ENCODE results near the gene STUB1.
"Not testable (repeated sequence)": the region's sequence is repeated elsewhere in the genome, so short reads cannot be mapped to it uniquely, and the experiment has no call there.

STUB1 gene

DNA sequence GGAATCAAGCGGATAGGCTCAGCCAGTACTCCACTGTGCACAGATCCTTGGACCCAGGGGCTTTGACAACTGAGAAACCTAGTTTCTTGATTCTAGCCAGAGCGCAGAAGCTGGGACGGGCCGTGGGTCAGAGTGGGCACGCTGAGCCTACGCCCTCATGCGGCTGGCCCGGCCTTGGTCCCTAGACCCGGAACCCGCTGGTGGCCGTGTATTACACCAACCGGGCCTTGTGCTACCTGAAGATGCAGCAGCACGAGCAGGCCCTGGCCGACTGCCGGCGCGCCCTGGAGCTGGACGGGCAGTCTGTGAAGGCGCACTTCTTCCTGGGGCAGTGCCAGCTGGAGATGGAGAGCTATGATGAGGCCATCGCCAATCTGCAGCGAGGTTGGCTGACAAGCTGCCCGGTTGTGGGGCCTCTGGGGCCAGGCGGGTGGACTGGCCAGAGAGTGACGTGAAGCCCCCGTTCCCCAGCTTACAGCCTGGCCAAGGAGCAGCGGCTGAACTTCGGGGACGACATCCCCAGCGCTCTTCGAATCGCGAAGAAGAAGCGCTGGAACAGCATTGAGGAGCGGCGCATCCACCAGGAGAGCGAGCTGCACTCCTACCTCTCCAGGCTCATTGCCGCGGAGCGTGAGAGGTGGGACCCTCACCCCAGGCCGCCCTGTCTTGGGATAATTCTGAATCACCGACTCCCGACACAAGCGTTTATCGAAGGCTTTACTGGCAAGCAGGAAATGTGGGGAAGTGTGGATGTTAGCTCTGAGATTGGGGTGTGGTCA, 946 bp downstream of the STUB1 start:
- no peak for DNase-seq

DNA sequence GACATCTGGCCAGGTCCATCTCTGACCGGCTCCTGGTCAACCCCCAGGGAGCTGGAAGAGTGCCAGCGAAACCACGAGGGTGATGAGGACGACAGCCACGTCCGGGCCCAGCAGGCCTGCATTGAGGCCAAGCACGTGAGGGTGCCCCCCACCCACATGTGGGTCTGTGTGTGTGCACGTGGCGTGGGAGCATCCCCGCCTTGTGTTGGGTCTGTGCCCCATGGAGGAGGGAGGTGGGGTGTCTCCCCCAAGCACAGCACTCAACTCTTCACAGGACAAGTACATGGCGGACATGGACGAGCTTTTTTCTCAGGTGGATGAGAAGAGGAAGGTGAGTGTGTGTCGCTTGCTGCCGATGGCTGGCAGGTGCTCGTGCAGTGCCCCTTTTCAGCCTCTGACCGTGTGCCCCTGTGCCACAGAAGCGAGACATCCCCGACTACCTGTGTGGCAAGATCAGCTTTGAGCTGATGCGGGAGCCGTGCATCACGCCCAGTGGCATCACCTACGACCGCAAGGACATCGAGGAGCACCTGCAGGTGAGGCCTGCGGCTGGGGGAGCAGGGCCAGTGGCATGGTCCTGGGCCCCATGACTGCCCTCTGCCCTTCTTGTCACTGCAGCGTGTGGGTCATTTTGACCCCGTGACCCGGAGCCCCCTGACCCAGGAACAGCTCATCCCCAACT, 1.7 kb downstream of the STUB1 start:
- DNase-seq: no peak

DNA sequence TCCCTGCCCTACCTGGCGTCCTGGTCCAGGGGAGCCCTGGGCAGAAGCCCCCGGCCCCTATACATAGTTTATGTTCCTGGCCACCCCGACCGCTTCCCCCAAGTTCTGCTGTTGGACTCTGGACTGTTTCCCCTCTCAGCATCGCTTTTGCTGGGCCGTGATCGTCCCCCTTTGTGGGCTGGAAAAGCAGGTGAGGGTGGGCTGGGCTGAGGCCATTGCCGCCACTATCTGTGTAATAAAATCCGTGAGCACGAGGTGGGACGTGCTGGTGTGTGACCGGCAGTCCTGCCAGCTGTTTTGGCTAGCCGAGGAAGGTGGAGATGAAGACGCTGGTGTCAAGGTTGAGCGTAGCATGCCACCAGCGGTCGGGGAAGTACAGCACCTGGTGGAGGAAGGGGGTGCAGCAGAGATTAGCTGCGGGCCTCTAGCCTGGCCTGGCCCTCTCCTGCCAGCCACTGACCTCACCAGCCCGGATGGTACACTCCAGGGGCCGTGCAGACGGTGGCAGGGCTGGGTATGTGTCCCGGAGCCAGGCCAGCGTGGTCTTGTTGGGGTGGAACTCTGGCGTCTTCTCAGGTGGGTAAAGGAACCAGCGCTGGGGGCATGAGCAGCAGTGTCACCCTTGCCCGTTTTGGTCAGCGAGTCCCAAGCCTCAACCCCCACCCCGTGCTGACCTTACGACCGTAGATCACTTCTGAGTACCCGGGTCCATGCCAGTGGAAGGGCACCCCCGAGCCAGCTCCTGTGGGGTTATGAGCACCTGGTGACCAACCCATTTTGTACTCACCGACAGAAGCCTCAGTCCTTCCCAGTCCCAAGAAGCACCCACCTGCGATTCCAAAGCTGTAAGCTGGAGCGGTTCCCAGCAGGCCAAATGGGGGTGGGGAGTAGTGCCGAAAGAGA, 2.5 kb downstream of the STUB1 start:
- DNase-seq: no peak

DNA sequence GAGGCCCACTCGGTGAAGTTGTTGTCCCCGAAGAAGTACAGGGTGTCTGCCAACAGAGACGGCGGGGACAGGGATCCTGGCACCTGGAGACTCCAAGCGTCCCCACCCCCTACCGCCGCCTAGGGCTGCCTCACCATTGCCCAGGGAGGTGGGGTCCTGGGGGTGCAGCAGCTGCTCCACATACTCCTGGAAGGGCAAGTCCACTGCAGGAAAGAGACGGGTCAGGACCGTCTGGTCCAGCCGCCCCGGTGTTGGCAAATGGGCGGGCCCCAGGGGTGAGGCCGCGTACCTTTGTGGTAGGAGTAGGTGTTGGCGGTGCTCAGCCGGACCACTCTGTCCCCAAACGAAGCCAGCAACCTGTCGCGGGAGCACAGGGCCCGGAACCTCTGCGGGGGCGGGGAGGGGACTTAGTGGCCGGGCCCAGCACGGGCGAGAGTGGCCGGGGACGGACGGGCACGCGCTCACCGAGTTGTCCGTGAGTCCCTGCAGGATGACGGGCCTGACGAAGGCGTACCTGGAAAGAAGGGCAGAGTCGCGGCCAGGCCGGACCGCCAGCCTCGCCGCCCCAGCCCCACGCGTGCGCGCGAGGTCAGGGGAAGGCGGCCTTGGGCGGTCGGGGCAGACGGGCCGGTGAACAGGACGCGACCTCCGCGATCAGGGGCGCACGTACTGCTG, 3.3 kb downstream of the STUB1 start:
- DNase-seq: no peak

DNA sequence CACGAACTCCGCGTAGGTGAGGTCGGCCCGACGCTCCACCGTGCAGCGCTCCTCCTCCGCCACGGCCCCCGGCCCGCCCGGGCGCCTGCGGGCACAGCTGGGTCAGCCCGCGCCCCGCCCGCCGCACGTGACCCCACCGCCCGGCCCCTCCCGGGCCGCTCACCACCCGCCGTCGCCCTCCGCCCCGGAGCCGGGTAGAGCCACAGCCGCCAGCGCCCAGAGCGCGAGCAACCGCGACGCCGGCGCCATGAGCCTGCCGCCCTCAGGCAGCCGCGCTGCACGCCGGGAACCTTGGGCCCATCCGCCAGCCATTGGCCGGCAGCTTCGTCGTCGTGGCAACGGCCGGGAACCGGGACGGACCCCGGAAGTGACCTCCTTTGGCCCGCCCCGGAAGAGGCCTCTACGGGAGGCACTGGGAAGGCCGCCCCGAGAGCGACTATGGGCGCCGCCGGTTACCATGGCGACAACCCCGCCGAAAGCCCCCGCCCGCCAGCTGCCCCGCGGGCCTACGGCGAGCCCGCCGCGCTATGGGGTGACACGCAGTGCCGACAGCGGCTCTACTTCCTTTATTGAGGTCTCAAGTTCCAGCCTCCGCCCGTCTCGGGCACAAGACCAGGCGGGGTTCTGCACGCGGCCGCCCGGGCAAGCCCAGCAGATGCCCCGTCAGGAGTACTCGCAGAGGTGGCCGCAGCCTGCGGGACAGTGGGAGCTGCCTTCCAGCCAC, 4.0 kb downstream of the STUB1 start, which contains the start of gene JMJD8:
JMJD8 (minus strand) TSS at position 264 of the 724 bp plus-strand sequence; CDS start at position 249, 15 bp downstream.
- no peak for DNase-seq

DNA sequence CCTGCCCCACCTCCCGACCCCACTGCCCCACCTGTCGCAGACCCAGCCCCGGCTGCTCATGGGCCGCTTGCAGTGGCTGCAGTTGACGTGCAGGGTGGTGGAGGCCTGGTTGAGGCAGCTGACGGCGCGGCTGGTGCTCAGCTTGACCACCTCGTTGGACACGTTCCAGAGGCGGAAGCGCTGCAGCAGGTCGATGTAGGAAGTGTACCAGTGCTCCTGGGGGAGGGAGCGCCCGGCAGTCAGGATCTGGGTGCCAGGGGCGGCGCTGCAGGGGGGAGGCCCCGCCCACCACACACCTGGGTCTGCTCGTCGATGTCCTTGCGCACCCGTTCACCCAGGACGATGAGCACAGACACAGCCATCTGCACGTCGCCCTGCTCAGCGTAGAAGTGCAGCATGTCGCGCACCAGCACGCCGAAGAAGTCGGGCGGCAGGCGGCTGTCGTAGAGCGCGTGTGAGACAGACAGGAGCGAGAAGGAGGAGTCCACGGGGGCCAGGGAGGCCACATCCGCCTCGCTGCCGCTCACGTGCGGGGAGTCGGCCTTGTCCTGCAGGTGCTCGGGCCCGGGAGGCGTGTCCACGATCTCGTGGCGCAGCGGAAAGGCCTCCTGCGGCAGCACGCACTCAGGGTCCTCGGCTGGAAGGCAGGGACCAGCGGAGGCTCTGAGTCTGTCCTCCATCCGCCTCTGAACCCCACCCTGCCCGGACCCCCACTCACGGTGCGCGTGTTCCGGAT, 4.9 kb downstream of the STUB1 start:
- DNase-seq: no peak

DNA sequence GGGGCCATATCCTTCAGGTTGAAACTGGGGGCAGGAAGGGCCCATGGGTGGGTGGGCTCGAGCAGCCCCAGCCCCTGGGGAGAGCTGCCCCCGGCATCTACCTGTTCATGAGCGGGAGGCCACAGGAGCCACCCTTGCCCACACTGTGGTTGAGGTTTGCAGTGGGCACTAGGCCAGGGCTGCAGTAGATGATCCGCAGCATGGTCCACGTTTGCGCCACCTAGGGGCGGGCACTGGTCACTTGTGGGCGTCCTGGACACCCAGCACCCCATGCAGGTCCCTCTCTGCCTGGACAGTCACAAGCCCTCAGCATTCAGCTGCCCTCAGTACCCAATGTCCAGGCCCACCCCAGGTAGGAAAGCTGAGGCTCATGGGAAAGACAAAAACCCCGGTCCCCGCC, 5.8 kb downstream of the STUB1 start:
- DNase-seq: no peak

DNA sequence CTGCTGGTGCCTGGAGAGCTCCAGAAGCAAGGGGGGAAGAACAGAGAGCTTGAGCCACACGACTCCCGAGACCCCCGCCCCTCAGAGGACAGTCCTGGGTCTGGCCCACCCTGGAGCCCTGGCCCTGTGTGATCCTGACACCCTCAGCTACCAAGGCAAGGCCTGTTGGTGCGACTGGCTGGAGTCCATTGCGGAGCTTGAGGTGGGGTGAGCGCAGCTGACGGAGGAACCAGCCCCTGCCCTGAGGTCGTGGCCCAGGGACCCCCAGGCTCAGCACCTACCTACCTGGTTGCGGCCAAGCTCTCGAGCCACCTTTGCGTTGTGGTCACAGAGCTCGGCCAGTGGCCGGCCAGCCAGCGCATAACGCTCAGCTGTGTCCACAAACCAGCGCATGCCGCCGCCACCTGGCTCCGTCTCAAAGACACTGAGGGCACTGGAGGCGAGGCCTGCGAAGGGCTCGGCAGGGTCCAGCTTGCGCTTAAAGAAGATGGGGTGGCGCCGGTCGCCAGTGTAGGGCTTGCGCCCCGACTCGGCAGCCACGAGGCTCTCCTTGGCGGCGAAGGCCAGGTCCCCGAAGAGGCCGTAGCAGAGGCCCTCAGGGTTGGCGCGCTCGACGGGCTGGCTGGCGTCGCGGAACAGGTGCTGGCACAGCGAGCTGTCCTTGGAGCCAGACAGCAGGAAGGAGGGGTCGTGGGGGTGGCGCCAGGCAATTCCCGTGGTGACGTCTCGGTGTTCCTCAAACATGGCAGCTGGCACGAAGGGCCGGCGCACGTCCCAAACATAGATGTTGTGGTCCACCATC, 6.5 kb downstream of the STUB1 start:
- DNase-seq: no peak

DNA sequence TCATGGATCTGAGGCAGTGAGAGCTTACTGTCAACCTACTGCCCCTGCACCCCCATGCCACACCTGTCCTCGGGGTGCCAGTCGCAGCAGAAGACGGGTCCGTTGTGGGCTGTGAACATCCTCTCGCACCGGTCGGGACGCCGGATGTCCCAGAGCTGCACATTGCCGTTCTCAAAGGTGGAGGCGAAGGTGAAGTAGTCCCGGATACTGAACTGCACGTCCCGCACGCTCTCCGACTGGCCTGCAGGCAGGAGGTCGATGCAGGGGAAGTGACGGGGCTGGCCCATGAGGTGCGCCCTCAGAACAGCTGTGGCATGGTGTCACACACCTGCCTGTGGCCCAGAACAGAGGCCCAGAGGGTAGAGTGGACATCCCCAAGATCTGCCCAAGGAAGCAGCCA, 7.3 kb downstream of the STUB1 start:
- DNase-seq: no peak

DNA sequence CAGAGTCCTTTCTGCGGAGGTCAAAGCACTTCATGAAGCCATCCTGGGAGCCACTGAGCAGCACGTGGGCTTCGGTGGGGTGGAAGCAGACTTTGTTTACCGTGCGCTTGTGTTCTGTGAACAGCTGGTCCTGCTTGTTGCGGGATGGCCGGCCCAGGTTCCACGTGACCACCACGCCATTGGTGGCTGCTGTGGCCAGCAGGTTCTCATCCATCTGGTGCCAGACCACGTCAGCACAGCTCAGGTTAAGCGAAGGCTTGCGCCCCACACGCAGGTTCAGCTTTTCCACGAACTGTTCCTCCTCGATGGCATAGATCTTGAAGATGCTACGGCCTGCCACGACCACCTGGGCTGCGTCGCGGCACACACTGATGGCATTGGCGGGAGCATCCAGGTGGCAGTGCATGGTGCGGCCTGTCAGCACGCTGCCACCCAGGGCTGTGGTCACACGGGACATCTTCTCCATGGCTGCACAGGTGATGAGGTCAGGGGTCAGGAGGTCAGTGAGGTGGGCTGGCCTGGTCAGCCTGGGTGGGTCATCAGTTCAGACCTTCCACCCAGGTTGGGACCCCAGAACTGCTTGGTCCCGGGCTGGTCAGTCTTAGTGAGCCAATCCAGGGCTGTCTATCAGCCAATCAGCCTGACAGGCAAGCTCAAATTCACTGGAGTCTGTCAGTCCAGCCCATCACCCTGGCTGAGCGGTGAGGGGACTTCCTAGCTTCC, 9.1 kb downstream of the STUB1 start:
- DNase-seq: no peak

DNA sequence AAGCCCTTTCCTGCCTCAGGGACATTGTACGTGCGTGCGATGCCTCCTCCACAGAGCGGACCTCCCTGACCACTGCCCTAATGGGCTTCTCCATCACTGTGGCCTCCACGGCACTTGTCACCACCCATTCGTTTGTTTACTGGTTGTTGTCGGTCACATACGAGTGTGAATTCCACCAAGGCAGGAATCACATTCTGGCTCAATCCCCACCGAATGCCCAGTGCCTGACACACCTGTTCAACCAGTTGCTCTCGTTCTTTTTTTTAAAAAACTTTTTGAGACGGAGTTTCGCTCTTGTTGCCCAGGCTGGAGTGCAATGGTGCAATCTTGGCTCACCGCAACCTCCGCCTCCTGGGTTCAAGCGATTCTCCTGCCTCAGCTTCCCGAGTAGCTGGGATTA, 11.0 kb downstream of the STUB1 start:
- not testable (repeated sequence) for DNase-seq

DNA sequence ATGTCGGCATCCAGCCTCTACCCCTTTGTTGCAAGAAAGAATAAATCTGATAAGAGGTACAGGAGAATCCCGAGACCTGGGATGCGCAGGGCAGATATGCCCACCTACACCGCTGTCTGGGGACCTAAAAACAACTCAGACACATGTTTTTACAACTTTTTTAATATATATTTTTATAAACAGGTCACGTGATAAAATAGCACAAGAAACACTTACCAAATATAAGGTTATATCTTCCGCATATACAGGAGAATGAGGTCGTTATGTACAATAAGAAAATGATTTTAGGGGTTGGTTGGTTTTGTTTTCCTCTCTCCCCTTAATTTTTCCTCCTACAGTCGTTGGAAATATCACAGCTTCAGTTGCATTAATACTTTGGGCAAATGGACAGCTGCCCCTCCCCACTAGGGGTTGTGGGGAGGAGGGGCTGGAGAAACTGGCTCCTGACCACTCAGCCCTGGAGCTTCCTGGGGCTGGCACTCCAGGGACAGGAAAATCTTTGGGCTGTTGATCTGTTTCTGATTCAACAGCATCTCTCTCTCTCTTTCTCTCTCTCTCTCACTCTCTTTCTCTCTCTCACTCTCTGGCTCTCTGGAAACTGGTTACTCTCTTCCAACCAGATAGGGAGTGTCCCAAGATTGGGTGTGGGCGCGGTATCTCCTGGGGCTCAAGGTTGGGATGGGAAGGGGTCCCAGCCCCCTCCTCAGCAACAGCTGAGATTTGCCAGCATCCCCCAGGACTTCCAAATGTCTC, 12.3 kb downstream of the STUB1 start:
- DNase-seq: no peak

DNA sequence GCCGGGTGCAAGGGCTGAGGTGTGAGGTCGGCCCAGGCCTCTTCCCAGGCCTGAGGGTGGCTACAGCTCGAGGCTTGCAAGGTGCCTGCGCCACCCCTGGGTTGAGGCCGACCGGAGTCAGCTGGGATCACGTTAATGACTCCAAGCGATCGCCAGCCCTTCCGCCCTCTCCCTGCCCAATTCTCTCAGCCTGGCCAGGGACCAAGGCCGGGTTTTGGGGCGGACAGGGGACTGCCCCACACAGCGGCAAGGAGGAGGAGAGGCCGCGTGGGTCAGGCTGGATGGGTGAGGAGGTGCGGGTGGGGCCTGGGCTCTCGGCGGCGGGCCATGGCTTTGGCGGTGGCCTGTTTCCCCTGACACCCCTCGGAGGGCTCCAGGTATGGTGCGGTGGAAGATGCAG, 13.2 kb downstream of the STUB1 start:
- no peak for DNase-seq

DNA sequence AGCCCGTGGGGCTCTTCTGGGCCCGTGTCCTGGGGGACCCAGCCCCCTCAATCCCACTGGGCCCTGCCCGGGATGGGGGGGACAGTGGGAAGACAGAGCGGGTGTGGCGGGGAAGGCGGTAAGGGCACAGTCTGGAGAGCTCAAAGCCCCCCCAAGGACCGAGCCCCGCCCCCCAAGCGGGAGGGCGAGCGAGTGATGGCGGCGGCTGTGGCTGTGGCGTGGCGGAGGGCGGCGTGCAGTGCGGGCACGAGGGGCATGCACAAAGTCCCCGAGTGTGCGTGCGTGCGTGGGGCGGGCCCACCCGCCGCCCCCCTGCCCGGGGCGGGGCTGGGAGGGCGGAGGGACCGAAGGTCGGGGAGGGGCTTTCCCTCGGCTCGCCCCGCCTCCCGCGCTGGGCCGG, 13.6 kb downstream of the STUB1 start:
- DNase-seq: no peak

DNA sequence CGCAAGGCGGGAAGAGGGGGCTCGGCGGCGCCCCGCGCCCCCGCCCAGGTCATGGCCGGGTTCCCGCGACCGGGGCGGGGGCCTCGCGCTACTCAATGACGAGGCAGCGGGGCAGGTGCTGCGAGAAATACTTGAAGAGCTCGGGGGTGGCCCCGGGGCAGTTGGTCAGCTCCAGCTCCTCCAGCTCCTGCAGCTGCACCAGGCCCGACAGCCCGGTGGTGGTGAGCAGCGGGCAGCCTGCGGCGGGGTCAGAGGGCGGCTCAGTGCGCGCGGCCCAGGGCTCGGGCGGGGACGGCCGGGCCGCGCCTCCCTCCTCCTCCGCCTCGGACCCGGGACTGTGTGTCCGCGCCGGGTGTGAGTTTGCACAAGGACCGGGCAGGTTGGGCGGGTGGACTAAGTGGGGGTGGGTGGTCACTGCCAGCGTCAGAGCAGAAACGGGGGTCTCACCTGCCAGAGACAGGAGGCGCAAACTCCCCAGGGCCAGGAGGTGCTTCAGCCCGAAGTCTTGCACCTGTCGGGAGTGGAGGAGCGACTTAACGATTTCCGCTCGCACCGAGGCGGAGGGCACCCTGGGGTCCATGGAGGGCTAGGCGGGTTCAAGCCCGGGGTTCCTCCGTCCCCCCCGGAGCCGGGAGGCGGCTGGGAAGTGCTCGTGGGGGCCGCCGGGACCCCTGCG, 14.1 kb downstream of the STUB1 start:
- no peak for DNase-seq

DNA sequence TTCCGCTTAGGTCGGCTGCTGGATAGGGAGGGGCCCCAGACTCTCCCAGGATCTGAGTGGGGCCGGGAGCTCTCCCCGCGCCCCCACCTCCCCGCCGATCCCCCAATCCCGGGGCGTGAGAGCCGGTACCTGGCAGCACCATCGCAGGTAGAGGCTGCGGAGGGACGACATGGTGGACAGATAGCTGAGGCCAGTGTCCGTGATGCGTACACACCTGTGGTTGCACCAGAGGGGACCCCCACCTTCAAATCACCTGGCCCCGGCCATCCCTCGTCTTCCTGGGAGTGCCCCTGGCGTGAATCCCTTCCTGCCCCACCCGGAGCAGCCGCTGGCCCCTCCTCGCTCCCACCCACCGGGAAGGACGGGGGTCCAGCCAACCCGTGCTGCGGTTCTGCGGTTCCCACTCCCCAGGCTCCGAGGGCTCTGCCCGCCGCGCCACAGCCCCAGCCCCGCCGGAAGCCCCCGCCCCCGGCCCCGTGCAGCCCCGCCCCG, 14.7 kb downstream of the STUB1 start:
- no peak for DNase-seq

DNA sequence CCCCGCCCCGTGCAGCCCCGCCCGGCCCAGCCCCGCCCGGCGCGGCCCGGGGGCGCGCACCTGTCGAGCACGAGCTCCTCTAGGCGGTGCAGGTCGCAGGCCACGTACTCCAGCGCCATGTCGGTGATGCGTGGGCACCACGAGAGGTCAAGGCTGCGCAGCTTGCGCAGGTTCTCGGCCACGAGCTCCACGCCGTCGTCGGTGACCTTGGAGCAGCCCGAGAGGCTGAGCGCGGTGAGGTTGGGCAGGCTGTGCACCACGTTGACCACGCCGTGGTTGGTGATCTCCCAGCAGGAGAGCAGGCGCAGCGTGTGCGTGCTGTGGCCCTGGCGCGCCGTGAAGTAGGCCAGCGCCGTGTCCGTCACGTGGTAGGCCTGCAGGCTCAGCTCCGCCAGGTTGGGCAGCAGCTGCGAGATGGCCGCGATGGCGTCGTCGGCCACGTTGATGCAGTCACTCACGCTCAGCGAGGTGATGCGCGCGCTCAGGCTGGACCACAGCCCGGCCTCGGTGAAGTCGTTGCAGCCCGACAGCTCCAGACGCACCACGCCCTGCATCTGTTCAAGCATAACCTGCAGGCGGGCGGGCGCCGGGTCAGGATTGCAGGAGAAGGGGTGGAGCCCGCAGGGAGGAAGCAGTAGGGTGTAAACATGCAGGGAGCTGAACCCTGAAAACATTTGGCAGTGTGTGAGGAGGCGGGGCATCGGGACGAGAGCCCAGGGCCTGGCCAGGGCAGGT, 15.3 kb downstream of the STUB1 start:
- DNase-seq: no peak
